H1 (cell line): ENCODE measurements around the gene COPS9. TPM values are rescaled to one million over a fixed set of nuclear protein-coding genes. Genes with fewer than 3 reads are reported as not detected.

Experiments used
- BCL11A ChIP-seq, 2 experiments: IDR thresholded peaks; one replicate each; pipeline ENCODE4 v1.6.1; 2011; ENCODE audit warnings: low read depth in 2 of 2, low read length in 2 of 2, mild to moderate bottlenecking in 2 of 2
- MAFK ChIP-seq: IDR thresholded peaks from 2 replicates; pipeline ENCODE4 v1.6.1; 2012; ENCODE audit warnings: low read depth, mild to moderate bottlenecking, improper control_type of control experiment, low read length
- MAX ChIP-seq: IDR thresholded peaks from 2 replicates; pipeline ENCODE4 v1.6.1; 2012; ENCODE audit warnings: inconsistent platforms
- RNF2 ChIP-seq: fragments of 200-900, 300-1000 bp; sonication (generic); IDR thresholded peaks from 2 replicates; pipeline ENCODE4 v1.7.1; 2016; ENCODE audit warnings: borderline replicate concordance, low read depth, mild to moderate bottlenecking, antibody characterized with exemption, low read length; ENCODE audit not compliant: poor library complexity, severe bottlenecking; ENCODE audit errors: missing control alignments
- SP2 ChIP-seq: IDR thresholded peaks from 2 replicates; pipeline ENCODE4 v1.6.1; 2012; ENCODE audit warnings: mild to moderate bottlenecking, low read length, inconsistent platforms
- USF2 ChIP-seq: IDR thresholded peaks from 2 replicates; pipeline ENCODE4 v1.6.1; 2011; ENCODE audit warnings: low read length, improper control_type of control experiment
- polyA plus RNA-seq, 7 experiments: library from polyadenylated mRNA; depleted of rRNA in 3 of 7; stranded (reverse) in 5 of 7; unstranded in 2 of 7; fragments of >200 nt in 5 of 7; fragments of 200-250 nt in 2 of 7; gene quantifications; 1 replicate in 5 of 7; 2 replicates in 1 of 7; 4 replicates in 1 of 7; pipeline versions ENCODE4 v1.2.1 to v1.2.3, GENCODE V29; 2011 to 2013; ENCODE audit warnings: missing spikeins in 2 of 7, mixed read lengths in 2 of 7
- total RNA-seq: library from RNA; stranded (reverse); fragmentation: NEBNext Ultra II Directional; extraction: Animal tissue kit (Norgen Biotek cat#: 25700); gene quantifications from 2 replicates; pipeline ENCODE4 v1.2.1, GENCODE V29; 2021

COPS9 gene
- total and polyA plus RNA-seq, 2 of the 8 experiments (the other 6 are each of a cell fraction or from before 2014, with no cell fraction given): 154 to 234 TPM

- TF ChIP-seq SP2 (no peak), MAFK (no peak), RNF2 (no peak), MAX (no peak), USF2 (no peak), BCL11A (IDR thresholded peaks at IDR 0.05; ENCODE audit: low read depth in 2 of 2, low read length in 2 of 2) (no peak)
Measured at GRCh38 chr2:240157147-240157470, 21.0 kb upstream of the COPS9 start (continued).
